Anterior cingulate cortex (tissue), 58 donors: ENCODE data around the gene NFYB.
A peak's percentile ranks its signal among the peaks of the same experiment; 100 is the strongest.
"Not testable (repeated sequence)": the region's sequence is repeated elsewhere in the genome, so short reads cannot be mapped to it uniquely, and the experiment has no call there.

ENCODE experiments used
- DNase-seq, 58 donors: peaks; one replicate each; lab custom pipeline; 2025; lab: John Stamatoyannopoulos, UW

NFYB gene

GRCh38 chr12:104122298-104122697 lies 15.7 kb downstream of the NFYB start:
- DNase-seq, result no peak

GRCh38 chr12:104121001-104121400 lies 17.0 kb downstream of the NFYB start:
- DNase-seq, result no peak

GRCh38 chr12:104115587-104115975 lies 22.4 kb downstream of the NFYB start:
- peak in 5 of 58 donors; percentile 2 to 21 (median 11) for DNase-seq

GRCh38 chr12:104114834-104115586 lies 23.0 kb downstream of the NFYB start:
- DNase-seq, result not testable (repeated sequence)

- no peak for DNase-seq
These were observed 28.4 kb downstream of the NFYB start for GRCh38 chr12:104109446-104110271.

GRCh38 chr12:104108755-104109445 lies 29.1 kb downstream of the NFYB start:
- peak in 50 of 58 donors; percentile 5 to 89 (median 56) for DNase-seq

GRCh38 chr12:104106965-104107364 lies 31.0 kb downstream of the NFYB start:
- DNase-seq, result no peak

- no peak for DNase-seq
These were observed 32.5 kb downstream of the NFYB start for GRCh38 chr12:104105461-104105860.

- no peak for DNase-seq
These were observed 40.1 kb downstream of the NFYB start for GRCh38 chr12:104097954-104098353.

- no peak for DNase-seq
These were observed 42.7 kb downstream of the NFYB start for GRCh38 chr12:104095289-104095688.

- DNase-seq, result no peak
These were observed 43.7 kb downstream of the NFYB start for GRCh38 chr12:104094284-104094683.

- no peak for DNase-seq
These were observed 46.9 kb downstream of the NFYB start for GRCh38 chr12:104091136-104091535.

GRCh38 chr12:104090685-104091084 lies 47.3 kb downstream of the NFYB start:
- no peak for DNase-seq

GRCh38 chr12:104083769-104084475 lies 54.1 kb downstream of the NFYB start:
- DNase-seq, result no peak

GRCh38 chr12:104080764-104081163 lies 57.2 kb downstream of the NFYB start:
- DNase-seq, result no peak

- no peak for DNase-seq
These were observed 59.0 kb downstream of the NFYB start for GRCh38 chr12:104079024-104079423.

- DNase-seq, result no peak
These were observed 64.3 kb downstream of the NFYB start for GRCh38 chr12:104073699-104074098.

GRCh38 chr12:104072099-104072498 lies 65.9 kb downstream of the NFYB start:
- no peak for DNase-seq
